Stimulated activated CD4-positive, alpha-beta T cell treated with anti-CD3 and anti-CD28 coated beads, Interleukin-2, amount 100 ng/mL, for 4 hours (primary cell): ENCODE measurements around the gene EXO1.
"Not testable (repeated sequence)": the region's sequence is repeated elsewhere in the genome, so short reads cannot be mapped to it uniquely, and the experiment has no call there.

Experiments
- DNase-seq: peaks from one replicate; pipeline ENCODE4 v3.0.0-alpha.2; 2020; ENCODE audit warnings: low read depth

Gene EXO1

GRCh38 chr1:241837416-241837815 is 10.6 kb upstream of the EXO1 start:
- DNase-seq = no peak

GRCh38 chr1:241837901-241838300 is 10.1 kb upstream of the EXO1 start:
- DNase-seq = no peak

GRCh38 chr1:241838897-241839296 is 9.1 kb upstream of the EXO1 start:
- no peak for DNase-seq

- no peak for DNase-seq
These were observed 8.5 kb upstream of the EXO1 start for GRCh38 chr1:241839369-241839979.

- DNase-seq = no peak
These were observed 7.8 kb upstream of the EXO1 start for GRCh38 chr1:241840164-241840563.

- DNase-seq = no peak
These were observed 6.3 kb upstream of the EXO1 start for GRCh38 chr1:241841691-241842090.

GRCh38 chr1:241842565-241842964 is 5.4 kb upstream of the EXO1 start:
- DNase-seq = no peak

- no peak for DNase-seq
These were observed 3.4 kb upstream of the EXO1 start for GRCh38 chr1:241844593-241844992.

GRCh38 chr1:241846375-241846774 is 1.6 kb upstream of the EXO1 start:
- no peak for DNase-seq

GRCh38 chr1:241846862-241847539 is 1.0 kb upstream of the EXO1 start:
- DNase-seq = no peak

GRCh38 chr1:241847540-241847795 is 536 bp upstream of the EXO1 start:
- DNase-seq = no peak

- DNase-seq = no peak
These were observed 811 bp downstream of the EXO1 start for GRCh38 chr1:241848686-241849344.

- no peak for DNase-seq
These were observed 1.3 kb downstream of the EXO1 start for GRCh38 chr1:241849345-241849695.

- not testable (repeated sequence) for DNase-seq
These were observed 7.6 kb downstream of the EXO1 start for GRCh38 chr1:241855545-241856140.

- no peak for DNase-seq
These were observed 9.1 kb downstream of the EXO1 start for GRCh38 chr1:241857131-241857530.

- no peak for DNase-seq
These were observed 12.9 kb downstream of the EXO1 start for GRCh38 chr1:241860922-241861321.

- DNase-seq = no peak
These were observed 21.0 kb downstream of the EXO1 start for GRCh38 chr1:241869022-241869421.

GRCh38 chr1:241870336-241870735 is 22.3 kb downstream of the EXO1 start:
- no peak for DNase-seq

GRCh38 chr1:241870746-241871430 is 22.9 kb downstream of the EXO1 start:
- no peak for DNase-seq

- no peak for DNase-seq
These were observed 33.4 kb downstream of the EXO1 start for GRCh38 chr1:241881440-241881839.

- DNase-seq = no peak
These were observed 35.2 kb downstream of the EXO1 start for GRCh38 chr1:241883159-241883558.

GRCh38 chr1:241888232-241888631 is 40.2 kb downstream of the EXO1 start:
- DNase-seq = no peak

- DNase-seq = no peak
These were observed 43.3 kb downstream of the EXO1 start for GRCh38 chr1:241891296-241891695.
